Neuronal stem cell (in vitro differentiated cells): Measurements from ENCODE around the gene MTX2.

Source experiments
- DNase-seq: peaks from one replicate; pipeline ENCODE4 v3.0.0-alpha.2; 2013; ENCODE audit warnings: low spot score
- H2AFZ ChIP-seq: one replicate; pipeline ENCODE4 v1.6.1; 2013; ENCODE audit warnings: mild to moderate bottlenecking, low read length, inconsistent platforms
- H2AK5ac ChIP-seq: 2 replicates; pipeline ENCODE4 v1.6.1; 2013; ENCODE audit warnings: low read depth, mild to moderate bottlenecking, inconsistent platforms, low read length, moderate library complexity, mixed read lengths
- H2BK120ac ChIP-seq: 2 replicates; pipeline ENCODE4 v1.6.1; 2013; ENCODE audit warnings: low read depth, mild to moderate bottlenecking, inconsistent platforms, low read length, moderate library complexity, mixed read lengths
- H2BK12ac ChIP-seq: one replicate; pipeline ENCODE4 v1.6.1; 2013; ENCODE audit warnings: low read length, inconsistent platforms
- H2BK15ac ChIP-seq: 2 replicates; pipeline ENCODE4 v1.6.1; 2013; ENCODE audit warnings: mild to moderate bottlenecking, low read length, inconsistent platforms, mixed read lengths
- H2BK5ac ChIP-seq: one replicate; pipeline ENCODE4 v1.6.1; 2013; ENCODE audit warnings: inconsistent platforms, mild to moderate bottlenecking, low read length, moderate library complexity
- H3K14ac ChIP-seq: one replicate; pipeline ENCODE4 v1.6.1; 2013; ENCODE audit warnings: low read length, inconsistent platforms
- H3K18ac ChIP-seq: 2 replicates; pipeline ENCODE4 v1.6.1; 2013; ENCODE audit warnings: low read length, inconsistent platforms
- H3K23ac ChIP-seq: 2 replicates; pipeline ENCODE4 v1.6.1; 2013; ENCODE audit warnings: low read depth, mild to moderate bottlenecking, mixed read lengths, low read length, inconsistent platforms; ENCODE audit not compliant: poor library complexity
- H3K27ac ChIP-seq: replicated peaks from 3 replicates; pipeline ENCODE4 v1.5.1; 2013; ENCODE audit warnings: low read length, inconsistent platforms
- H3K27me3 ChIP-seq, 3 experiments: 2 replicates each; pipeline ENCODE4 v1.6.1; 2013; ENCODE audit warnings: low read length in 3 of 3, mild to moderate bottlenecking in 2 of 3, inconsistent platforms in 1 of 3, low read depth in 1 of 3, mixed read lengths in 1 of 3, moderate library complexity in 1 of 3; ENCODE audit not compliant: control insufficient read depth in 3 of 3, insufficient read depth in 3 of 3
- H3K36me3 ChIP-seq, 2 donors: replicated peaks in 1 of 2; 2 replicates each; pipeline ENCODE4 v1.6.1; 2013; ENCODE audit warnings: low read length in 2 of 2; ENCODE audit not compliant: control insufficient read depth in 2 of 2, insufficient read depth in 2 of 2
- H3K4ac ChIP-seq: 2 replicates; pipeline ENCODE4 v1.6.1; 2013; ENCODE audit warnings: inconsistent platforms, mild to moderate bottlenecking, low read length, moderate library complexity
- H3K4me1 ChIP-seq, 2 donors: 1 replicate in 1 of 2; 2 replicates in 1 of 2; pipeline ENCODE4 v1.6.1; 2013; ENCODE audit warnings: low read length in 2 of 2, low read depth in 1 of 2; ENCODE audit not compliant: control insufficient read depth in 2 of 2, insufficient read depth in 1 of 2
- H3K4me2 ChIP-seq: one replicate; pipeline ENCODE4 v1.6.1; 2013; ENCODE audit warnings: mild to moderate bottlenecking, low read length, inconsistent platforms; ENCODE audit not compliant: insufficient read depth, poor library complexity, severe bottlenecking
- H3K4me3 ChIP-seq, 2 donors: 2 replicates each; pipeline ENCODE4 v1.5.1; 2013; ENCODE audit warnings: low read length in 2 of 2, mild to moderate bottlenecking in 2 of 2, inconsistent platforms in 1 of 2, moderate library complexity in 1 of 2
- H3K79me1 ChIP-seq: one replicate; pipeline ENCODE4 v1.6.1; 2013; ENCODE audit warnings: low read depth, mild to moderate bottlenecking, inconsistent platforms, low read length, moderate library complexity
- H3K9ac ChIP-seq: one replicate; pipeline ENCODE4 v1.6.1; 2013; ENCODE audit warnings: mild to moderate bottlenecking, low read depth, low read length, inconsistent platforms; ENCODE audit not compliant: poor library complexity
- H3K9me3 ChIP-seq, 2 donors: replicated peaks in 1 of 2; 2 replicates each; pipeline versions ENCODE3 to v1.6.1; 2013; ENCODE audit warnings: low read length in 2 of 2, mild to moderate bottlenecking in 2 of 2, inconsistent platforms in 1 of 2, low read depth in 1 of 2, mixed read lengths in 1 of 2, moderate library complexity in 1 of 2; ENCODE audit not compliant: control insufficient read depth in 2 of 2, insufficient read depth in 1 of 2
- H4K8ac ChIP-seq: one replicate; pipeline ENCODE4 v1.6.1; 2013; ENCODE audit warnings: low read depth, mild to moderate bottlenecking, inconsistent platforms, low read length, moderate library complexity
- H4K91ac ChIP-seq: one replicate; pipeline ENCODE4 v1.6.1; 2013; ENCODE audit warnings: low read length, low read depth, mild to moderate bottlenecking, inconsistent platforms; ENCODE audit not compliant: poor library complexity
- WGBS, 2 donors: extraction: QIAGEN DNeasy Blood & Tissue Kit; methylation state at CpG; one replicate each; pipeline ENCODE4 v1.1.7; 2013; ENCODE audit warnings: missing lambda C conversion rate in 2 of 2, mixed read lengths in 1 of 2; ENCODE audit not compliant: insufficient read length in 2 of 2, insufficient replicate concordance in 1 of 2; ENCODE audit errors: extremely low coverage in 2 of 2; 5-methylcytosine and 5-hydroxymethylcytosine counted together

Gene MTX2

GRCh38 chr2:176383836-176384442 is 114.7 kb downstream of the MTX2 start:
- Histone ChIP-seq H2BK12ac (no peak overlapping the region), H2AK5ac (no peak overlapping the region), H3K23ac (no peak overlapping the region), H4K91ac (no peak overlapping the region), H3K79me1 (no peaks in the 10 kb centered on the region), H3K9me3 (no peaks in the 10 kb centered on the region), H3K36me3 (no peaks in the 10 kb centered on the region), H3K4ac (no peak overlapping the region), H3K4me3 (no peak overlapping the region), H3K27ac (no peak overlapping the region), H3K4me2 (no peak overlapping the region), H3K27me3 (peaks cover 0 to 13% (median 0%) of the 10 kb centered on the region in 3 experiments), H2BK5ac (no peak overlapping the region), H4K8ac (no peak overlapping the region), H2BK15ac (no peak overlapping the region), H2AFZ (no peak overlapping the region), H3K9ac (no peak overlapping the region), H3K14ac (no peak overlapping the region), H3K18ac (no peak overlapping the region), H3K4me1 (no peaks in the 10 kb centered on the region), H2BK120ac (no peak overlapping the region)
- WGBS, 2 donors: no CpG with 5 or more reads among the region's 3 CpGs
- no peak for DNase-seq

- Histone ChIP-seq H2BK12ac (no peak overlapping the region), H3K14ac (no peak overlapping the region), H3K36me3 (no peaks in the 10 kb centered on the region), H4K8ac (no peak overlapping the region), H3K9me3 (no peaks in the 10 kb centered on the region), H3K9ac (no peak overlapping the region), H2BK5ac (no peak overlapping the region), H3K4me2 (no peak overlapping the region), H3K23ac (no peak overlapping the region), H2BK120ac (no peak overlapping the region), H3K27me3 (peaks cover 0 to 13% (median 0%) of the 10 kb centered on the region in 3 experiments), H3K4me1 (no peaks in the 10 kb centered on the region), H3K27ac (no peak overlapping the region), H2AK5ac (no peak overlapping the region), H4K91ac (no peak overlapping the region), H2AFZ (no peak overlapping the region), H3K79me1 (no peaks in the 10 kb centered on the region), H3K4ac (no peak overlapping the region), H3K4me3 (no peak overlapping the region), H2BK15ac (no peak overlapping the region), H3K18ac (no peak overlapping the region)
- DNase-seq: no peak
- no CpG with 5 or more reads among the region's 2 CpGs for WGBS, 2 donors
Observed at GRCh38 chr2:176385219-176385759, 116.0 kb downstream of the MTX2 start.

- Histone ChIP-seq H3K4me2 (no peak overlapping the region), H2BK5ac (no peak overlapping the region), H2BK15ac (no peak overlapping the region), H3K4ac (no peak overlapping the region), H3K27me3 (peaks cover 0 to 13% (median 0%) of the 10 kb centered on the region in 3 experiments), H3K9me3 (no peaks in the 10 kb centered on the region), H4K8ac (no peak overlapping the region), H2AK5ac (no peak overlapping the region), H3K79me1 (no peaks in the 10 kb centered on the region), H3K14ac (no peak overlapping the region), H3K4me3 (no peak overlapping the region), H4K91ac (no peak overlapping the region), H3K36me3 (no peaks in the 10 kb centered on the region), H3K18ac (no peak overlapping the region), H2BK120ac (no peak overlapping the region), H3K23ac (no peak overlapping the region), H3K27ac (no peak overlapping the region), H2AFZ (no peak overlapping the region), H3K9ac (no peak overlapping the region), H2BK12ac (no peak overlapping the region), H3K4me1 (no peaks in the 10 kb centered on the region)
- no peak for DNase-seq
- no CpG with 5 or more reads among the region's 2 CpGs for WGBS, 2 donors
Observed at GRCh38 chr2:176385838-176386237, 116.6 kb downstream of the MTX2 start.
